Hepatocyte (in vitro differentiated cells): Measurements from ENCODE around the gene LYZL1.

Experiments
- EZH2 ChIP-seq: fragments of 200-600 bp; sonication (generic); IDR thresholded peaks from 2 replicates; pipeline ENCODE4 v1.6.1; 2016; ENCODE audit warnings: antibody characterized with exemption, mild to moderate bottlenecking, borderline replicate concordance
- EZH2phosphoT487 ChIP-seq: fragments of 200-600 bp; sonication (generic); IDR thresholded peaks from one replicate; pipeline ENCODE4 v1.6.1; 2018; ENCODE audit warnings: antibody characterized with exemption, mild to moderate bottlenecking, low read depth, moderate library complexity; ENCODE audit not compliant: unreplicated experiment, severe bottlenecking
- TF ChIP-seq, protein P1 (sequence below): fragments of 200-600 bp; sonication (generic); IDR thresholded peaks from 2 replicates; pipeline ENCODE4 v1.5.1; 2016; ENCODE audit warnings: antibody characterized with exemption, mild to moderate bottlenecking; ENCODE audit not compliant: poor library complexity

GRCh38 chr10:29250066-29250465, 38.8 kb upstream of the LYZL1 start:
- TF ChIP-seq EZH2phosphoT487 (no peak), EZH2 (no peak)
- TF ChIP-seq, protein P1, sequence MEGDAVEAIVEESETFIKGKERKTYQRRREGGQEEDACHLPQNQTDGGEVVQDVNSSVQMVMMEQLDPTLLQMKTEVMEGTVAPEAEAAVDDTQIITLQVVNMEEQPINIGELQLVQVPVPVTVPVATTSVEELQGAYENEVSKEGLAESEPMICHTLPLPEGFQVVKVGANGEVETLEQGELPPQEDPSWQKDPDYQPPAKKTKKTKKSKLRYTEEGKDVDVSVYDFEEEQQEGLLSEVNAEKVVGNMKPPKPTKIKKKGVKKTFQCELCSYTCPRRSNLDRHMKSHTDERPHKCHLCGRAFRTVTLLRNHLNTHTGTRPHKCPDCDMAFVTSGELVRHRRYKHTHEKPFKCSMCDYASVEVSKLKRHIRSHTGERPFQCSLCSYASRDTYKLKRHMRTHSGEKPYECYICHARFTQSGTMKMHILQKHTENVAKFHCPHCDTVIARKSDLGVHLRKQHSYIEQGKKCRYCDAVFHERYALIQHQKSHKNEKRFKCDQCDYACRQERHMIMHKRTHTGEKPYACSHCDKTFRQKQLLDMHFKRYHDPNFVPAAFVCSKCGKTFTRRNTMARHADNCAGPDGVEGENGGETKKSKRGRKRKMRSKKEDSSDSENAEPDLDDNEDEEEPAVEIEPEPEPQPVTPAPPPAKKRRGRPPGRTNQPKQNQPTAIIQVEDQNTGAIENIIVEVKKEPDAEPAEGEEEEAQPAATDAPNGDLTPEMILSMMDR, result no peak
